GM21723 (cell line): ENCODE measurements around the gene C9orf78.

ENCODE experiments used
- ATAC-seq: cut with Tn5 transposase; IDR thresholded peaks from one replicate; pipeline ENCODE4 v1.9.1; 2021; ENCODE audit warnings: mild to moderate bottlenecking, moderate library complexity; ENCODE audit not compliant: unreplicated experiment

Gene C9orf78

GRCh38 chr9:129868023-129868871 lies 33.2 kb upstream of the C9orf78 start:
- ATAC-seq: no peak

DNA sequence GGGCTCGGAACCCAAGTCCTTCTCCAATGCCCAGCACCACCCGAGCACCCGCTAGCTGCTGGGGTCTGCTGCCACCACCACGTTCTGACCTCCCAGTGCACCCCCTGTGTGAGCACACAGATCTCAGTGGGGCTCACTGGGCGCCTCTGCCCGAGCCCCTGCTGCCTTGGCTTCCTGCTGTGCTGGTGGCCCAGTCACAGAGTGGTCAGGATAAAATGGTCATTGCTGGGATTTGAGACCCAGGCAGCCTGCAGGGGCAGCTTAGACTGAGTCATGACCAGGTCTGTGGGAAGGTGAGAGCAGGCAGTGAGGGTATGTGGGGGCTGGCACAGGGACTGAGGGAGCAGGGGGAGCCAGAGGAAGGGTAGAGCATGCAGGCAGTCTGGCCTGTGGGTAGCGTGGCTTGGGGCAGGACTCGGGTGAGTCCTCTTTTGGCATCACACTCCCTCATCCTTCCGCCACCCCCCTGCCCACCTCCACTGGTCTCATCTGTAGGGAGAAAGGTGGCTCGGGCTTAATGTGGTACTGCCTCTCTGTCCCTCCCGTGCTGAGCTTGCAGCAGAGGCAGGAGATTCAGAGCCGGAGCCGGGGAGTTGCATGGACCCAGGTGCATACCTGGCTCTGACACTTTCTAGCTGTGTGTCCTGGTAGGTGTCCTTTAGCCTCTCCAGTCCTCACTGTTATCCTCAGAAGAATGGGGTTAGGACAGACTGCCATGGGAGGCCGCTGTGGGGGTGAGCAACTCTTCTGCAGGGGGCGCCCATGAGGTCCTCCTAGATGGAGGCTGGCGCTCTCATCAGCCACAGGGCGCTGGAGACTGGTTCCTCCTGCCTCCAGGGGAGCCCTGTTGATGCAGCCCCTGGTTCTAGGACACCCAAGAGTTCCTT lies 32.3 kb upstream of the C9orf78 start:
- no peak for ATAC-seq

- no peak for ATAC-seq
These were observed 31.5 kb upstream of the C9orf78 start for GRCh38 chr9:129866394-129867135.

DNA sequence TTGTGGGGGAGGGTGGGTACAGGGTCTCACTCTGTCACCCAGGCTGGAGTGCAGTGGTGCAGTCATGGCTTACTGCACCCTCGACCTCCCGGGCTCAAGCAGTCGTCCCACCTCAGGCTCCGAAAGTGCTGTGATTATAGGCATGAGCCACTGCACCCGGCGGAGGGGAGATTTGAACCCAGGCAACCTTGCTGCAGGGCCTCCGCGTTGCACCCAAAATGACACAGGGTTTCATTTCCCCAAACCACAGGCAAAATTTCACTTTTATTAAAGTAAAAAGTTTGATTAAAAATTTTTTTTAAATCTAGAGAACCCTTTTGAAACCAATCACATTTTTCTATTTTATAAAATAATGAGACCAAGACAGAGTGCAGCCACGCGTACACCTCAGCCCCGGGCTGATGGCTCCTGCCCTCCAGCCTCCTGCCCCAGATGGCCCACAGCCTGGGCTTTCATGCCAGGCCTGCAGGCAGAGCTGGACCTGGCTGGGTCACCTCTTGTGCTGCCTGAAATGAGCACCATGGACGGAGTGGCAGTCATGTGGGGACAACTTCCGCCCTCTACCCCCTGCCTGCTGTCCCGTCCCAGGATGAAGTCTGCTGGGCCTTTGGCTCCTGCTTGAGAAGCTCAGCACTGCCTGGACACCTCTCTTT lies 30.7 kb upstream of the C9orf78 start:
- no peak for ATAC-seq

DNA sequence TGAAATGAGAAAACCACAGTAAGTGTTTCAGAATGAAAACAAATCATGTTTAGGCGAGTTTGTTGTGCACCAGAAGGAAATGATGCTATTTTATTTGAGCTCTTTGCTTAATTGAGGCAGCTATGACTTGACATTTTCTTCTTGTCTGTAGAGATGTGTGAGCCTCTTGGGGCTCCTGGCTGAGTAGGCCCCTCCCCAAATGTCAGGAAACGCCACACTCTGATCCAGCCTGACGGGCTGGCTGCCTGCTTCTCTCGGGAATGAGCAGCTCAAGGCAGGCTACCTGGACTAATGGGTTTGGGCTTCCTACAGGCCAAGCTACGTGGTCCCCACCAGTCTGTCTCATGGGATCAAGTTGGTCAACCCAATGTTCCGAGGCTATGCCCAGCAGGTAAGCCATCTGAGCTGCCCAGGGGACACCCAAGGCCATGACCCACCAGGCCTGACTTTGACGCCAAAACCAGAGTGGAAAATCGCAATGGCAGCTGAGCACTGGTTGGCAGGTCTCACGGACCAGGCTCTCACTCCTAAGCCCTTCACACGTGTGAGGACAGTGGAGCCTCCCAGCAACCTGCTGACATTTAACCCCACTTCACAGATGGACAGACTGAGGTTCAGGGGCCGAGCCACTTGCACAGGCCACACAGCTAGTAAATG lies 30.0 kb upstream of the C9orf78 start:
- ATAC-seq: no peak

DNA sequence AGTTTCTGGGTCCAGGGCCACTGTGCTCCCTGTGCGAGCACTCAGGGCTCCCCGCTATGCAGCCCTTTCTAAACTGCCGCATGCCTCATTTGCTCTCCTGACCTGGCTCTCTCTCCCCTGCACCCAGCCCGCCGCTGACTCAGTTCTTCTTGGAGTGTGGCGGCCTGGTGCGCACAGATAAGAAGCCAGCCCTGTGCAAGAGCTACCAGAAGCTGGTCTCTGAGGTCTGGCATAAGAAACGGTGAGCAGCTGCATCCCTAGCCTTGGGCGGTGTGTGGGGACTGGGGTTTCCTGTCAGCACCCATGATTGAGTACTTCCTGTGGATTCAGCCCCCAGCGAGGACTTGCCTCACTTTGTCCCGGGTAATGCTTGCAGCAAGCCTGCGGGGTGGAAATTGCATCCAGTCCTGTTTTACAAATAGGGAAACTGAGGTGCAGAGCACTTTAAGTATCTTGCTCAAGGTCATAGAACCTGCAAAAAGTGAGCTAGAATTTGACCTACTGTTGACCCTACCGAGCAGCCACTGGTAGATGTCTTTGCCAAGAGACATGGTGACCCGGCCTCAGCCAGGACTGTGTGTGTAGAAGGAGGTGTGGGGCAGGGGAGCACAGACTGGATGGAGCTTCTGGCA lies 28.1 kb upstream of the C9orf78 start:
- ATAC-seq: no peak

- ATAC-seq: no peak
These were observed 26.4 kb upstream of the C9orf78 start for GRCh38 chr9:129861447-129861827.

DNA sequence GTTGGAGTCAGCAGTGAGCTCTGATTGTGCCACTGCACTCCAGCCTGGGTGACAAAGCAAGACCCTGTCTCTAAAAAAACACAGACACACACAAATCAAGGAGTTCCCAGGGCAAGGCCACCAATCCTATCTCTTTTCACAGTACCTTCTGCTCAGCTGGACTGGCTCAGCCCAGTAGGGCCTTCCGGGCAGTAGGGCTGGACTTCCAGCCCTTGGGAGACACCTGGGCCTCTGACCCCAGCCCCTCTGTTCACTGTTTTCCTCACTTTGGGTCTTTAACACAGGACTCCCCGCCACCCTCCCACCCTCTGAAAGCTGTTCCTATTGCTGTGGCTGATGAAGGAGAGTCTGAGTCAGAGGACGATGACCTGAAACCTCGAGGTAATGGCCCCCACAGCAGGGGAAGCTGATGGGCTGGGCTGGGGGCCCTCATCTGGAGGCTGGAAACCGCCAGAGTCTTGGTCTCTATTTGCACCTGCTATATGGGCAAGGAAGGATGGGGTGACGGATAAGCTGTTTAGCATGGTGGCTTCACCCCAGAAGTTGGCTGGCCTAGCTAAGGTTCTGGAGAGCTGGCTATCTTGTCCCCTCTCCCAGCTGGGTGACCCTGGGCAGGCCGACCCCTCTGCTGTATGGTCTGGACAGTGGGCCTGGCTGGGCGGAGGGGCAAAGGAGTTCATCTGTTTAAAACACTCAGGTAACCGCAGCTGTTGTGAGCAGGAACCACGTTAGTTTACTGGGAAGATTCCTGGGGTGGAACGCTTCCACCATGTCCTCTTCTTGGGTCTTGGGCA lies 25.8 kb upstream of the C9orf78 start:
- no peak for ATAC-seq

DNA sequence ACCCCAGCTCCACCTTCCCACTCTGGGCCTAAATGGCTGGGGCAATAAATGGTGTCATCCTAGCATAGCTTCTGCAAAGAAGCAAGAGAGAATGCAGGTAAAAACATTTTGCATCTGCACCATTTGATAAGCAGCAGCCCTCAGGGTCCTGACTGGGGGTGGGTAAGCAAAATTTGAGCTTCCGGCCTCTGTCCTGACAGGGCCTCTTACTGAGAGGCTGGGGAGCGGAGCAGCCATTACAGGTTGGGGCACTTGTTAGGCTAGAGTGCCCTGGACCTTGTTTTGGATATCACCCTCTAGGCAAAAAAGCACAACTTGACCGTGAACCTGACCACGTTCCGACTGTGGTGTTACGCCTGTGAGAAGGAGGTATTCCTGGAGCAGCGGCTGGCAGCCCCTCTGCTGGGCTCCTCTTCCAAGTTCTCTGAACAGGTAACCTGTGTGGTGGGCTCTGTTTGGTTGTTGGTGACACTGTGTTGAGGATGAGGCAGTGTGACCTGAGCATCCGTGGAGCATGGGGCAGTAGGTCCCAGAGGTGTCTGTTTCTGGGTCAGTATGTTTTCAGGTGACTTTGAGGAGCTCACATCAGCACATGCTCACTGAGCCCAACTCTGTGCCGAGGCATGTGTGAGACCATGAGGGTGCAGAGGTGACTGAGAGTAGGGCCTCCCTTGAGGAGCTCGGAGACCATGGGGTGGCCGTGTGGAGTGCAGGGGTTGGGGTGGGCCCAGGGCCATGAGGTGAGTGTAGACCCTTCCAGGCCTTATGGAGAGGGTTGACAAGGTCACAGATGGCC lies 23.3 kb upstream of the C9orf78 start:
- ATAC-seq: no peak

DNA sequence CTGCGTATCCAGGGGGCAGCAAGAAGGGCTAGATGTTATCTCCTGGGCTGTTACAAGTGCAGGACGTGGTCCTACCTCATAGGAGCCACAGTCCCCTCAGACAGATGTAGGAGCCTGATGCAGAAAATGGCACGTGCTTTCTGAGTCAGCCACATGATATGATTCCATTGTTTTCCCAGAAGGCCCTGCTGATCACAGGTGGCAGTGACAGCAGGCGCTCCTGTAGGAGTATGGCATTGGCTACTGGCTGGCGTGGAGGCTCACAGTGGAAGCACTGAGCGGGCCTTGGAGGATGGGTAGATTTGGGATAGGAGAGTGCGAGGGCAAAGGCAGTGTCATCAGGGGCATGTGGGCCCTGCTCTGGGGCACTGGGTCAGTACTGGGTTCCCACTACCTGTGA lies 22.1 kb upstream of the C9orf78 start:
- no peak for ATAC-seq

GRCh38 chr9:129854588-129855110 lies 19.6 kb upstream of the C9orf78 start:
- no peak for ATAC-seq

DNA sequence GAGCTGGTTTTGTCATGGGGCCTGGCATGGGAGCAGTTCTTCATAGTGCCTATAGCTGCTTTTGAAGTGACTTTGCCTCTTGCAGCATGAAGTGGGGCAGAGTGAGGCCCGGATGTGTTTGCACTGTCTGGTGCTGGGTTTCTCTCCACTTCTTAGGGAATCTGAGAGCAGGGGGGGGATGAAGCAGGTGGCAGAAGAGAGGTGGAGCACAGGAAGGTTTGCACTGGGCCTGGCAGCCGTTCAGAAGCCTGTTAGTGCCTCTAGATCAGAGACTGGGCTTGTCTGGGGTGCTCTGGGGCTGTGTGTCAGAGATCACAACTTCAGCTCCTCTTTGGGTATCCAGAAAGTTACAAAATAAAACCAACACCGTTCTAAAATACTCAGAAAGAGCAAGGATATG lies 18.5 kb upstream of the C9orf78 start:
- ATAC-seq: no peak

GRCh38 chr9:129852579-129852978 lies 17.5 kb upstream of the C9orf78 start:
- ATAC-seq: no peak

GRCh38 chr9:129851821-129852220 lies 16.7 kb upstream of the C9orf78 start:
- ATAC-seq: no peak

- ATAC-seq: no peak
These were observed 15.9 kb upstream of the C9orf78 start for GRCh38 chr9:129850821-129851550.

DNA sequence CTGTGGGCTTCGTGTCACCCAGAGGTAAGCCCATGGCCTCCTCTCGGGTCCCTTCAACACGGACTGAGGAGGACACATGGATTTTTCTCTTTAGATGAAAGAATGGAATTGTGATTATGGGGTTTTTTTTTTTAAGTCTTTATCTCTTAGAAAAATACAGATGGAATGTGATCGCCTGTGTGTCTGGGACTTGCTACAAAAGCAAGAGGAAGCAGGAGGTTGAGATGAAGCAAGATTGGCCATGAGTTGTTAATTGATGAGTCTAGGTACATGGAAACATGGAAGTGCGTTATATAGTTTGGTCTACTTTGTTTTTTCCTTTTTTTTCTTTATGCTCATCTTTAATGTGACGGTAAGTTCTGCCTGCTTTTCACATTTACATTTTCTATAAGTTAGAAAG lies 14.8 kb upstream of the C9orf78 start:
- no peak for ATAC-seq

- no peak for ATAC-seq
These were observed 13.8 kb upstream of the C9orf78 start for GRCh38 chr9:129848712-129849441.
